SW480 (cell line): ENCODE measurements around the gene UBTD1.

ENCODE experiments used
- DNase-seq: peaks from one replicate; pipeline ENCODE4 v3.0.0-alpha.2; 2016; ENCODE audit warnings: low spot score

The UBTD1 gene

GRCh38 chr10:97584798-97585438, 86.2 kb downstream of the UBTD1 start:
- no peak for DNase-seq

GRCh38 chr10:97585439-97585811, 86.7 kb downstream of the UBTD1 start:
- DNase-seq: no peak

- no peak for DNase-seq
Measured at GRCh38 chr10:97587183-97587582, 88.5 kb downstream of the UBTD1 start.

GRCh38 chr10:97589479-97589878, 90.8 kb downstream of the UBTD1 start, which contains the start of gene C10orf62:
TSS of gene C10orf62 (plus strand) at chr10:97589721. CDS start at chr10:97589898, 177 bp downstream.
- DNase-seq: no peak

GRCh38 chr10:97590082-97590747, 91.5 kb downstream of the UBTD1 start:
- DNase-seq: no peak

DNA sequence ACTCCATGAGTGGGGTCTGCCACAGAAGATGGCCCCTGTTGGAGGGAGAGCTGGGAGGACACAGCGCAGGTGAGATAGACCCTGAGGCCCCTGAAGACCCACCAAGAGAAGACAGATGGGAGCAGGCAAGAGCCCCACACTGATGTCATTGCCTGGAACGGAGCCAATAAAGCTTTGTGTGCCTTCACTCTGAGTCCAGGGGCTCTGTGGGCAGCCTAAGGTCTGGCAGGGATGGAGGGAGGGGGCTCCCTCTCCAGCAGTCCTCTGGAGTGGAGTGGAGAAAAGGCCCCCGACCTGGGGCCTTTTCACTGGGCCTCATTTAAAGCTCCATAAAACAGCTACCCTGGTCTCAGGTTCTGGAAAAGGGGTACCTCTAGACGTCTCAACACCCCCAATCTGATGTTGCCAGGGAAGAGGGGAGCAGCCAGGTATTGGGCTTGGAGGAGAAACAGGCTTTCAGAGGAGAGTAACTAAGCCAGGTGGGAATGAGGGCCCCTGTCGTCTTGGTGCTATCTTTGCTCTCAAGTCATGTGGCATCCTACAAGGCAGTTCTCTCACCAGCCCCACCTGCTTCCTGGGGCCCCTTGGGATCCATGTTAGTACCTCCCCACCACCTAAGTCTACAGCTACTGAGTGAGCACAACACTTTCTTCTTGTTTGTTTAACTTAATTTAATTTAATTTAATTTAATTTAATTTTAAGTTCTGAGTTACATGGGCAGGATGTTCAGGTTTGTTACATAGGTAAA, 92.2 kb downstream of the UBTD1 start:
- DNase-seq: no peak

DNA sequence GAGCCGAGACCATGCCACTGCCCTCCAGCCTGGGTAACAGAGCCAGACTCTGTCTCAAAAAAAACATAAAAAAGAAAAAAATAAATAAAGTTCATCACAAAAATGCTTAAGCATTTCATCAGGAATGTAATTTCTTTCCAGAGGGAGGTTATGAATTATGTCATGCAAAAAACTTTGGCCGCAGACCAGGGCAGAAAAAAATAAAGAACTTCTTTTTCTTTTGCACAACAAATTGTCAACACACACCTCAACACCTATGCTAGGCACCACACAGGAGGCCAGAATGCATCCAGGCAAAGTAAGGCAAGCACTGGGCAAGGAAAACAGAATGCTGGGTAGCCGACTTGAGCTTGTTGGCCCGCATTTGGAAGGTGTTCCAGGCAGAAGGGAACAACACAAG, 94.7 kb downstream of the UBTD1 start:
- no peak for DNase-seq

GRCh38 chr10:97596101-97597082, 97.7 kb downstream of the UBTD1 start:
- DNase-seq: peak; percentile 55

DNA sequence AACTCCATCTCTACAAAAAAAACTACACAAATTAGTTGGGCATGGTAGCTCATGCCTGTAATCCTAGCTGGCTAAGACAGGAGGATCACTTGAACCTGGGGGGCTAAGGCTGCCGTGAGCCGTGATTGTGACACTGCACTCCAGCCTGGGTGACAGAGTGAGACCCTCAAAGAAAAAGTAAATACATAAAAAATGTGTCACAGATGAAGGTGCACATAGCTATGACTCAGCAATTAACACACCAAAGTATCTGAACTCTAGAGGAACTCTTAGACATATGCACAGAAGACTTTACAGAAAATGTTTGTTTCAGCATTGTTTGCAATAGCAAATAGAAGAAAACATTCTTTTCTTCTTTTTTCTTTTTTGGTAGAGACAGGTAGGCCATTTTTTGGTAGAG, 99.1 kb downstream of the UBTD1 start:
- DNase-seq: no peak

DNA sequence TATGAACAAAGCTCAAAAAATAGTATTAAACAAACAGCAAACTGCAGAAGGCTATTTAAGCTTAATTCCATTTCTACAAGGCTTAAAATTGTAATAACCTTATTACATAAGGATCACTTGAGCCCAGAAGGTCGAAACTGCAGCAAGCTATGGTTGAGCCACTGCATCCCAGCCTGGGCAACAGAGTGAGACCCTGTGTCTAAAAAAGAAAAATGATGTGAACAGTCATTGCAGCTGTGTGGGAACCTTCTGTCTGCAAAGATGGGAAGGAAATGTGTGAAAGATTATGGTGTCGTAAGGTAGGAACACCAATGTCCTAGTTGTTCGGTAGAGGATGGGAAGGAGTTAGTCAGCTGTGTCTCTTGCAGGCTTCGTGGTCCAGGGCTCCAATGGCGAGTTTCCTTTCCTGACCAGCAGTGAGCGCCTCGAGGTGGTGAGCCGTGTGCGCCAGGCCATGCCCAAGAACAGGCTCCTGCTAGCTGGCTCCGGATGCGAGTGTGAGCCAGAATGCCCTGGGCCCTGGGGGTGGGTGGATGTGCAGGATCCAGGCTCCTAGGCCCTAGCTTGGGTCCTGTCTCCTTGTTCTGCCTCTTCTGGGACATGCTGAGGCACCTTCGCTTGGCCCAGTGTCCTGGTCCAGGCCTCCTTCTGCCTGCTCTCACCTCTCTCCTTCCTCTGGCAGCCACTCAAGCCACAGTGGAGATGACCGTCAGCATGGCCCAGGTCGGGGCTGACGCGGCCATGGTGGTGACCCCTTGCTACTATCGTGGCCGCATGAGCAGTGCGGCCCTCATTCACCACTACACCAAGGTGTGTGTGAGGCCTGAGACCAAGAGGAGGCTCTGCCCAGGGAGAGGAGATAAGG, 99.9 kb downstream of the UBTD1 start:
- DNase-seq: no peak

GRCh38 chr10:97599272-97599619, 100.5 kb downstream of the UBTD1 start:
- DNase-seq: no peak

GRCh38 chr10:97600616-97601015, 101.9 kb downstream of the UBTD1 start:
- DNase-seq: no peak

GRCh38 chr10:97601268-97602215, 102.8 kb downstream of the UBTD1 start:
- DNase-seq: no peak

DNA sequence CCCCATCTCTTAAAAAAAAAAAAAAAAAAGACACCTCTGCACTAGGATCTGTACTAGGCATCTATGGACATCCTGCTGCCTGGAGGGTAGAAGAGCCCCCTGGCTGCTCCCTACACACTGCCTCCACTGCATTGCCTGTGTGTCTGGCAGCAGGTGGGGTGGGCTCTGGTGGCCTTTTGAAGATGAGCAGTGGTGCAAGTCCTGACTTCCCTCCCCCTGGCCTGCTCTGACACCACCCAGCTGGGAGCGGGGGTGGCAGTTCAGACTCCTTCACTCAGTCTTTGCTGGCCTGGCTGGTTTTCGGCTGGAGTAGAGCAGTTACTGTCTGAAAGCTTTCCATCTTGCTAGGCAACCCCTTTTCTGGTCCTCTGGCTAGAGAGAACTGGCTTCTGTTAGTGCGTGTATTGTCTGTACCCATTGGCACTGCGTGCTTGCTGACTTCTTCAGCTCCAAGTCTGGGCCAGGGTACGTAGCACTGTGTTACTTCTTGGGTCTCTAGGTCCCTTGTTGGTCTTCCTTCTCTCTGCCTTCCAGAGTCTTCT, 108.4 kb downstream of the UBTD1 start:
- no peak for DNase-seq

GRCh38 chr10:97608991-97609561, 110.4 kb downstream of the UBTD1 start:
- no peak for DNase-seq

GRCh38 chr10:97611473-97611872, 112.7 kb downstream of the UBTD1 start:
- DNase-seq: no peak

DNA sequence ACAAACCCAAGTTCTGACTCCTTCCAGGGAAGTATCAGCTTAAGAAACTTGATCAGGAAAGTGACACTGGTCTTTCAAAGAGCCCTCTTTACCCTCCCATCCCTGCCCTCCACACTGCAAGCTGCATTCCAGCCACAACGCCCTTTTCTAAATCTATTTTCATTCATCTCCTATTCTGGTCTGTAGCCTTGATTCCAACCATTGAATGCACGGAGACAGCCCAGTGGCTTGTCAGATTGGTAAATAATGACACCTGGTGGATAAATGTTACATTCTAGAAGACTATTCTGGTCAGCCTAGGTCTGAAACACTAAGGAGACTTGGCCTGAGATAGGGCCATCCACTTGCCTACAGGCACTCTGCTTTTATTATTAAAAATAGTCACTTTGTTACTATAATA, 113.7 kb downstream of the UBTD1 start:
- DNase-seq: peak; percentile 49

GRCh38 chr10:97618285-97618684, 119.6 kb downstream of the UBTD1 start:
- DNase-seq: no peak

- DNase-seq: no peak
Measured at GRCh38 chr10:97618733-97619132, 120.0 kb downstream of the UBTD1 start.
